ENCODE results near the gene KLRG1. TPM values are rescaled to one million over a fixed set of nuclear protein-coding genes. Genes with fewer than 3 reads are reported as not detected.

Gene KLRG1
- total and polyA plus RNA-seq, 2 donors (not counting 1 experiment from before 2014, with no cell fraction given): 3.7 to 3.9 TPM

GRCh38 chr12:9001233-9001632, 11.9 kb downstream of the KLRG1 start:
- Histone ChIP-seq H3K4me1 (ENCODE audit: control insufficient read depth in 2 of 2, insufficient read depth in 2 of 2, low read length in 2 of 2) (no peaks in the 10 kb centered on the region), H3K27me3 (replicated peaks in 1 of 4; ENCODE audit: control extremely low read depth in 1 of 4, control insufficient read depth in 3 of 4, insufficient read depth in 4 of 4, low read length in 3 of 4) (no peaks in the 10 kb centered on the region), H3K9ac (ENCODE audit: low read length) (no peak overlapping the region), H3K9me3 (ENCODE audit: control extremely low read depth in 1 of 3, control insufficient read depth in 2 of 3, insufficient read depth in 1 of 3, low read length in 2 of 3) (no peaks in the 10 kb centered on the region), H4K20me1 (ENCODE audit: control insufficient read depth, insufficient read depth, low read length, poor library complexity, severe bottlenecking) (no peaks in the 10 kb centered on the region), H3K36me3 (replicated peaks in 1 of 2; ENCODE audit: control extremely low read depth in 1 of 2, control insufficient read depth in 1 of 2, extremely low read depth in 1 of 2, insufficient read depth in 2 of 2, low read length in 1 of 2) (no peaks in the 10 kb centered on the region), H3K4me2 (replicated peaks; ENCODE audit: low read depth, low read length, poor library complexity, severe bottlenecking) (no peak overlapping the region), H3K4me3 (ENCODE audit: control extremely low read depth in 1 of 5, extremely low read depth in 1 of 5, insufficient read depth in 1 of 5, low read depth in 2 of 5, low read length in 4 of 5) (no peak overlapping the region), H2AFZ (ENCODE audit: insufficient read depth, low read depth, low read length, poor library complexity, severe bottlenecking) (no peak overlapping the region), H3K79me2 (ENCODE audit: control insufficient read depth, insufficient read depth, low read length) (no peaks in the 10 kb centered on the region), H3K27ac (ENCODE audit: low read length in 2 of 2) (no peak overlapping the region)
- Mint-ChIP-seq H3K4me3 (no peak overlapping the region), H3K27me3 (no peaks in the 10 kb centered on the region), H3K27ac (no peak overlapping the region), H3K4me1 (no peaks in the 10 kb centered on the region), H3K9me3 (ENCODE audit: insufficient read depth) (no peaks in the 10 kb centered on the region)
- no peak for TF ChIP-seq EZH2 (IDR thresholded peaks at IDR 0.05; ENCODE audit: borderline replicate concordance, insufficient read depth, low read depth, low read length, poor library complexity, severe bottlenecking)
- TF ChIP-seq CTCF (IDR thresholded peaks at IDR 0.05): no peak
- DNase-seq (no peak), ATAC-seq (ENCODE audit: low read depth) (no peak)
- intact Hi-C loops (cut with micrococcal nuclease): no loop called here
- ChIA-PET CTCF (no interaction called here), POLR2A (no interaction called here)
- 93% methylated on average over 4 of the region's 4 CpGs for WGBS (ENCODE audit: insufficient coverage)

DNA sequence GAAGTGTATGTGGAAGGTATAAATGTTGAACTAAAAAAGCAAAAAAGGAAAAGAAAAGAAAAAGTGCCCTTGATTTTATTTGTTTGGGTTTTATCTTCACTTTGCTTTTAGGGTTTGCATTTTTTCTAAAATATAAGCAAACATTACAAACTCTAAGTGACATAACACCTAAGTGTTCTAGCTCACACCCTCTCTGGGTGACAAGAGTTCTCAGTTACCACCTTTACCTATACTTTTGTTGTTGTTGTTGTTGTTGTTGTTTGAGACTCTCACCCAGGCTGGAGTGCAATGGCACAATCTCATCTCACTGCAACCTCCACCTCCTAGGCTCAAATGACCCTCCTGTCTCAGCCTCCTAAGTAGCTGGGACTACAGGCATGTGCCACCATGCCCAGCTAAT, 13.0 kb downstream of the KLRG1 start:
- H3K4me3 Mint-ChIP-seq: no peak overlapping the region

More for the DNA sequence above, 13.0 kb downstream of the KLRG1 start:
- H3K4me2 ChIP-seq (replicated peaks; ENCODE audit: low read depth, low read length, poor library complexity, severe bottlenecking): no peak overlapping the region
- H2AFZ ChIP-seq (ENCODE audit: insufficient read depth, low read depth, low read length, poor library complexity, severe bottlenecking): no peak overlapping the region
- no peaks in the 10 kb centered on the region for H3K27me3 ChIP-seq (replicated peaks in 1 of 4; ENCODE audit: control extremely low read depth in 1 of 4, control insufficient read depth in 3 of 4, insufficient read depth in 4 of 4, low read length in 3 of 4)
- H4K20me1 ChIP-seq (ENCODE audit: control insufficient read depth, insufficient read depth, low read length, poor library complexity, severe bottlenecking): no peaks in the 10 kb centered on the region
- DNase-seq (no peak), ATAC-seq (ENCODE audit: low read depth) (no peak)
- Mint-ChIP-seq H3K9me3 (ENCODE audit: insufficient read depth) (no peaks in the 10 kb centered on the region), H3K27ac (no peak overlapping the region), H3K27me3 (no peaks in the 10 kb centered on the region), H3K4me1 (no peaks in the 10 kb centered on the region)
- no peaks in the 10 kb centered on the region for H3K79me2 ChIP-seq (ENCODE audit: control insufficient read depth, insufficient read depth, low read length)
- no peaks in the 10 kb centered on the region for H3K36me3 ChIP-seq (replicated peaks in 1 of 2; ENCODE audit: control extremely low read depth in 1 of 2, control insufficient read depth in 1 of 2, extremely low read depth in 1 of 2, insufficient read depth in 2 of 2, low read length in 1 of 2)
- no peak overlapping the region for H3K4me3 ChIP-seq (ENCODE audit: control extremely low read depth in 1 of 5, extremely low read depth in 1 of 5, insufficient read depth in 1 of 5, low read depth in 2 of 5, low read length in 4 of 5)
- CTCF ChIA-PET: no interaction called here
- H3K9ac ChIP-seq (ENCODE audit: low read length): no peak overlapping the region
- intact Hi-C loops (cut with micrococcal nuclease): no loop called here
- POLR2A ChIA-PET: no interaction called here
- H3K9me3 ChIP-seq (ENCODE audit: control extremely low read depth in 1 of 3, control insufficient read depth in 2 of 3, insufficient read depth in 1 of 3, low read length in 2 of 3): no peaks in the 10 kb centered on the region
- H3K4me1 ChIP-seq (ENCODE audit: control insufficient read depth in 2 of 2, insufficient read depth in 2 of 2, low read length in 2 of 2): no peaks in the 10 kb centered on the region
- no peak overlapping the region for H3K27ac ChIP-seq (ENCODE audit: low read length in 2 of 2)
- TF ChIP-seq CTCF (IDR thresholded peaks at IDR 0.05) (no peak), EZH2 (IDR thresholded peaks at IDR 0.05; ENCODE audit: borderline replicate concordance, insufficient read depth, low read depth, low read length, poor library complexity, severe bottlenecking) (no peak)
